Astrocyte (in vitro differentiated cells and primary cell): ENCODE results near the gene ECE1.
"Not testable (repeated sequence)": the region's sequence is repeated elsewhere in the genome, so short reads cannot be mapped to it uniquely, and the experiment has no call there.

Experiments used
- CTCF ChIP-seq: IDR thresholded peaks from 2 replicates; pipeline ENCODE4 v1.5.1; 2011; ENCODE audit warnings: low read depth, mild to moderate bottlenecking, inconsistent platforms, low read length, moderate library complexity; ENCODE audit not compliant: insufficient read depth
- EZH2 ChIP-seq: IDR thresholded peaks from 2 replicates; pipeline ENCODE4 v1.6.1; 2012; ENCODE audit warnings: mild to moderate bottlenecking, low read length, inconsistent platforms; ENCODE audit not compliant: insufficient read depth

GRCh38 chr1:21170837-21171236 is 119.4 kb downstream of the ECE1 start:
- TF ChIP-seq EZH2, CTCF: not testable (repeated sequence)
